Embryonic facial prominence (tissue), 1 donor: ENCODE results near the gene DUT.
"Not testable (repeated sequence)": the region's sequence is repeated elsewhere in the genome, so short reads cannot be mapped to it uniquely, and the experiment has no call there.

Experiments
- DNase-seq: peaks from one replicate; pipeline ENCODE4 v3.0.0-alpha.2; 2016; ENCODE audit errors: extremely low spot score

Gene DUT

DNA sequence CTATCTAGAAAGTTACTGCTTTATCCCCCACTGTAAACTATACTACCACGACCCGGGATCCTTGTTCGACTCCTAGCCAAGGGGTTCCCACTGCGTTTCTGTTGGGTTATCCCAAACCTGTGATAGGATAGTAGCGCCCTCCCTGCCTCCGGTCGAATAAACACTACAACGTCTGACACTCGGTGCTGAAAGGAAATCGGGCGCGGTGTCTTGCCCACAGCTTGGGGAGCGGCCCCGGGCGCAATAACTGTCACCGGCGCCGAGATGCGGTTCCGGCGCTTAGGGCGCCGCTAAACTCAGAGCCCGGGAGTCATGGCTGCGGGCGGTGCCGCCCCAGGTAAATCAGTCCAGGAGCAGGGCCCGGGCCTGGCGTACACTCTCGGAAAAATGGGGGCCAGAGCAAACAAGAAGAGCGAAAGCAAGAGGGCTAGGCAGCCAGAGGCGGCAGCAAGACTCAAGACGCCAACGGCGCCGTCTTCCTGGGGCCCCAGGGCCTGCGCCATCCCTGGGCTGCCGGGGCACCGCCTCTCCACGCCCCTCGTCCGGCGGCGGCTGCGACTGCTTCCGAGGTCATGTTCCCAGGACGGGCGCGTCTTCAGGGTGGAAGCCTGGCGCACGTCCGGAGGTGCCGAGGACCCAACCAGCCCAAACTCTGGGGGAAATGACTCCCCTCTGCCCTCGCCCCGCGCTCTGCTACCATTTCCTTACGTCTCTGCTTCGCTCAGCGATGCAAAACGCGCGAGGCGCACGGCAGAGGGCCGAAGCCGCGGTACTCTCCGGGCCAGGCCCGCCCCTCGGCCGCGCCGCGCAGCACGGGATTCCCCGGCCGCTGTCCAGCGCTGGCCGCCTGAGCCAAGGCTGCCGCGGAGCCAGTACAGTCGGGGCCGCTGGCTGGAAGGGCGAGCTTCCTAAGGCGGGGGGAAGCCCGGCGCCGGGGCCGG is at the start of gene DUT:
TSS of gene DUT (plus strand) at position 575 of the 941 bp plus-strand sequence. CDS start at position 662, 87 bp downstream.
- DNase-seq = peak; percentile 49

DNA sequence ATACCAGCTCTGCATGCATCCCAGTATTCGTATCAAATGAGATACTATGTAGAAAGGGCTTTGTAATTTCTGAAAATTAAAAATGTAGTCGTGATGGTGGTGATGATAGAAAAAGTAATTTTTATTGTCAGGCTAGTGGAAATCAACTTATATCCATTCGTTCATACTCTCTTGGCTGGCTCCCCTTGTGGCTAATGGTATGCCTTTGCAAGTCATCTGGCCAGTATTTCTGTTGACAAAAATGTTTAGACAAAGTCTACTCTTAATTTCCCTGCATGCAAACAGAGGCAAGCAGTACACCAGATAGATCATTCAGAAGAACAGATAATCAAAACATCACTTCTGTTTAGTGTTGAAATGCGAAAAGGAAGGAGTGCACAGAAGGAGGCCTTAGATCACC is 49.6 kb upstream of the DUT start:
- no peak for DNase-seq

GRCh38 chr15:48282216-48282615 is 49.0 kb upstream of the DUT start:
- no peak for DNase-seq

GRCh38 chr15:48283396-48284145 is 47.7 kb upstream of the DUT start:
- no peak for DNase-seq

- peak; percentile 56 for DNase-seq
These were observed 45.7 kb upstream of the DUT start for GRCh38 chr15:48285329-48286214.

DNA sequence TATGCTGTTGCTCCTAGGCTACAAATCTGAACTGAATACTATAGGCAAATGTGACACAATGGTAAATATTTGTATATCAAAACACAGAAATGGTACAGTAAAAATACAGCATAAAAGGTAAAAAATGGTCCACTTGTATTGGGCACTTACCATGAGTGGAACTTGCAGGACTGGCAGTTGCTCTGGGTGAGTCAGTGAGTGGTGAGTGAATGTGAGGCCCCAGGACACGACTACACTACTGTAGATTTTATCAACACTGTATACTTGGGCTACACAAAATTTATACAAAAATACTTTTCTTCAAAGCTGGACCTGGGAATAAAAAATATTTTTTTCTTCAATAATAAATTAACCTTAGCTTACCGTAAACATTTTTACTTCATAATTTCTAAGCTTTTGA is 41.6 kb upstream of the DUT start:
- DNase-seq = no peak

DNA sequence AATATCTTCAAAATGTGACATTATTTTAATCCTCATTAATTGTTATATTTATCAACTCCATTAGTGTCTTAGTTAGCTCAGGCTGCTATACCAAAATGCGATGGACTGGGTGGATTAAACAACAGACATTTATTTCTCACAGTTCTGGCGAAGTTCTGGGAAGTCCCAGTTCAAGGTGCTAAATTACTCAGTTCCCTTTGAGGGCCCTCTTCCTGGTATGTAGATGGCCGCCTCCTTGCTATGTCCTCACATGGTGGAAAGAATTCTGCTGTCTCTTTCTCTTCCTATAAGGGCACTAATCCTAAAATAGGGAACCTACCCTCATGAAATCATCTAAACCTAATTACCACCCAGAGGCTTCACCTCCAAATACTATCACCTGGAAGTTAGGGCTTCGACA is 38.8 kb upstream of the DUT start:
- no peak for DNase-seq

- no peak for DNase-seq
These were observed 33.6 kb upstream of the DUT start for GRCh38 chr15:48297668-48298067.

- DNase-seq = no peak
These were observed 32.3 kb upstream of the DUT start for GRCh38 chr15:48298914-48299313.

DNA sequence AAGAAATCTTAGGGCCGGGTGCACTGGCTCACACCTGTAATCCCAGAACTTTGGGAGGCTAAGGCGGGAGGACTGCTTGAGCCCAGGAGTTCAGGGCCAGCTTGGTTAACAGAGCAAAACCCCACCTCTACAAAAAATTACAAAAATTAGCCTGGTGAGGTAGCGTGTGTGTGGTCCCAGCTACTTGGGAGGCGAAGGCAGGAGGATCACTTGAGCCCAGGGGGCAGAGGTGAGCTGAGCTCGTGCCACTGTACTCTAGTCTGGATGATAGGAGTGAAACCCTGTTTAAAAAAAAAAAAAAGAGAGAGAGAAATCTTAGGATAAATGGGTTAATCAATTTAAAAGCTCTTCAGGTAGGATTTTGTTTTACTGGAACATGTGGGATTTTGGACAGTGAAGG is 31.2 kb upstream of the DUT start:
- DNase-seq = no peak

DNA sequence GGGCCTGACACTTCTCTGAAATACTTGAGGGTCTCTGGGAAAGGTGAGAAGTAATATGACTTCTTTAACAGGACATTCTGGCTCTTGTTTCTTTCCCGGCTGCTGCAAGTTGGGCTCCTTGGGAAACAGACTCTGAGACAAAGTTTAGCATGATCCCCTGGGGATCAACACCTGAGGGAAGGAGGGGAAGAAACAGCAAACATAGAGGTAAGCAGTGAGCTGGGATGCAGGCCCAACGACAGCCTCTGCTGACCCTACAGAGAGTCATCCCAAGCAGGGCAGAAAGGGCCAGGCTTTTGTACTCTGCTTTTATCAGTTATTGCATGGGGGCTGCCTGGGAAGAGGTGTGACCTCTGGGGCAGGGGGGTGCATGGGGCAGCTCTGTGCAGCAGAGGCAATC is 26.8 kb upstream of the DUT start:
- no peak for DNase-seq

DNA sequence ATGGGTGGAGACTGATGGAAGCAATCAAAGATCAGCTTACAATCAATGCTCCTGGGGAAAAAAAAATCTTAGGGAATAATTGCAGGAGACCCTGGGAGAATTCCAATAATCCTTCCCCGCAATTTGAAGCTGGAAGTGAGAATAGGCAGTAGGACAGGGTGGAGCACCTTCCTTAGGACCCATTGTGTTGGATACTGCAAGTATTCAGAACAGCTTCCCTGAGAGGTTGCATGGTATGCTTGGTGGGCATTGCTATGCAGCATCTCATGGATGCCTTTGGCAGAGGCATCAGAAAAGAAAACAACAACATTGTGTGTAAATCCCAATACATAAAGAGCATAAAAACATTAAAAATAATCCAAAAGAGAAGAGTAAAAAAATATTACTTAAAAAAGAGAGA is 24.6 kb upstream of the DUT start:
- DNase-seq = no peak

DNA sequence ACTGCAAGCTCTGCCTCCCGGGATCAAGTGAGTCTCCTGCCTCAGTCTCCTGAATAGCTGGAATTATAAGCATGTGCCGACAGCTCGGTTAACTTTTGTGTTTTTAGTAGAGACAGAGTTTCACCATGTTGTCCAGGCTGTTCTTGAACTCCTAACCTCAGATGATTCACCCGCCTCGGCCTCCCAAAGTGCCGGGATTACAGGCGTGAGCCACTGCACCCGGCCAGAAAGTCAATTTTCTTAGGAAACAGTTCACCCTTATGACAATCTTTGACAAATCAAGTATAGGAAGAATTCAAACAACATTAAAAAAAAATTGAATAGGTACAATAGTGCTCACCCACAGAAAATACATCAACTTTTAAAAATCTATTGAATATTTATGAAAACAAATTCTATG is 23.6 kb upstream of the DUT start:
- DNase-seq = no peak

DNA sequence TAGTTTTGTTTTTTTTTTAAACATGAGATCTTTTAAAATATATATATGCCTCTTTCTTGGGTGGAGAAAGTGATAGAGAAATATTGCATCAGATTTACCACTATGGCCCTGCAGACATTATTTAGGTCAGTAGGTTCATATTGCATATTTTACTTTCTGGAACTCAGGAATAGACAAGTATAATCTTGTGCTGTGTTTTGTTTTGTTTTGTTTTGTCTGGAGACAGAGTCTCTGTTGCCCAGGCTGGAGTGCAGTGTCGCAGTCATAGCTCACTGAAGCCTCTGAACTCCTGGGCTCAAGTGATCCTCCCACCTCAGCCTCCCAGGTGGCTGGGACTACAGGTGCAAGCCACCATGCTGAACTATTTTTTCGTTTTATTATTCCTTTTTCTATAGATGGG is 21.5 kb upstream of the DUT start:
- DNase-seq = no peak

DNA sequence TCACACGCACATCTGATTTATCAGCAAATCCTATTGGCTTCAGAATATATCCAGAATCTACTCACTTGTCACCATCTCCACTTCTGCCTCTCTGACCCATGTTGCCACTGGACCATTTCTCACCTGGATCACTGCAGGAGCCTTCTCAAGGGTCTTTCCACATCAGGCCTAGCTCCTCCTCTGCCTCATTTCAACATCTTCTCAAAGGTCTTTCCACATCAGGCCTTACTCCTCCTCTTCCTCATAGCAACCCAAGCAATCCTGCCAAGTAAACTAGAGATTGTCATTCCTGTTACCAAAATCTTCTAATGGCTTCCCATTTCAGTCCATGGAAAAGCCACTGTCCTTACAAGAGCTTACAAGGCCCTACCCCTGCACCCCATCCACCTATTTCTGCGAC is 18.0 kb upstream of the DUT start:
- no peak for DNase-seq

- no peak for DNase-seq
These were observed 16.2 kb upstream of the DUT start for GRCh38 chr15:48315041-48315440.

- no peak for DNase-seq
These were observed 14.0 kb upstream of the DUT start for GRCh38 chr15:48317221-48317620.

DNA sequence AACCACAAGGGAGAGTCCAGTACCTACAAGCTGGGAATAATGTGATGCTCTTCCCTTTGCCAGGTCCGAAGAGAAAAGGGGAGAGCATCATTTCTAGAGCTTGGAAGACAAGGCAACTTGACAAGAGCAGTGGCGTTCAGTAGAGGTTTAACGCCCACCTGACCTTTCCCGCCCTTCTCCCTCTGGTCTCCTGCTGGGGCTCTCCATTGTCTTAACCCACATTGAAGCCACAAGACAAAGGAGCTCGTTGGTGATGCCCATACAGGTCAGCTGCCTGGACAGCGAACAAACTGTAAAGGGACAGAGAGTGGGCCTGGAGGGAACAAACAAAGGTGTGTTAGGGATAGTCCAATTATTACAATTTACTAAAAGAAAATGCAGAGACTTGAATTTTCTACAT is 13.1 kb upstream of the DUT start:
- no peak for DNase-seq

GRCh38 chr15:48323294-48323693 is 7.9 kb upstream of the DUT start:
- no peak for DNase-seq

GRCh38 chr15:48324949-48325348 is 6.3 kb upstream of the DUT start:
- DNase-seq = no peak

GRCh38 chr15:48325400-48325799 is 5.8 kb upstream of the DUT start:
- DNase-seq = no peak

- DNase-seq = not testable (repeated sequence)
These were observed 5.0 kb upstream of the DUT start for GRCh38 chr15:48326180-48326579.
